ENCODE results near the gene SMOC2.

DNA sequence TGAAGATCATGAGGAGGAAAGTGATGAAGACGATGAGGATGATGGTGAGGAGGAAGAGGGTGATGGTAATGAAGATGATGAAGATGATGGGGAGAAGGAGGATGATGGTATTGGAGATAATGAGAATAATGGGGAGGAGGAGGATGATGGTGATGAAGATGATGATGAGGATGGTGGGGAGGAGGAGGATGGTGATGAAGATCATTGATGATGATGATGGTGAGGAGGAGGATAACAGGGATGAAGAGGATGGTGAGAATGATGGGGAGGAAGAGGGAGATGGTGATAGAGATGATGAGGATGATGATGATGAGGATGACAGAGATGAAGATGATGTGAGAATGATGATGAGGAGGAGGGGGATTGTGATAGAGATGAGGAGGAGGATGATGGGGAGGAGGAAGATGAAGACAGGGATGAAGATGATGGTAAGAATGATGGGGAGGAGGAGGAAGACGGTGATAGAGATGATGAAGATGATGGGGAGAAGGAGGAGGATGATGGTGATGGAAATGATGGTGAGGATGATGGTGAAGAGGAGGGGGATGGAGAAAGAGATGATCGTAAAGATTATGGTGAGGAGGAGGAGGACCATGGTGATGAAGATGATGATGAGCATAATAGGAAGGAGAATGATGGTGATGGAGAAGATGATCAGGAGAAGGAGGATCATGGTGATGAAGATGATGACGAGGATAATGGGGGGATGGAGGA, 273.7 kb downstream of the SMOC2 start:
- TF ChIP-seq POLR2AphosphoS5 (IDR thresholded peaks at IDR 0.05; ENCODE audit: borderline replicate concordance, low read depth, low read length) = no peak
- TF ChIP-seq EZH2 (IDR thresholded peaks at IDR 0.05) = no peak
